AG04450 (cell line): ENCODE results near the gene RNASE8. TPM values are rescaled to one million over a fixed set of nuclear protein-coding genes. Genes with fewer than 3 reads are reported as not detected.

ENCODE experiments used
- CTCF ChIA-PET: fragments of 300-600, 350-600 bp; formaldehyde crosslinking; extraction: SDS; loops from one replicate; lab custom pipeline; 2022; ENCODE audit warnings: antibody characterized with exemption, inconsistent platforms; lab: Charles Lee
- POLR2A ChIA-PET: fragments of 350-600 bp; formaldehyde crosslinking; extraction: SDS; loops from one replicate; lab custom pipeline; 2021; ENCODE audit warnings: antibody characterized with exemption, inconsistent platforms; lab: Yijun Ruan, JAX
- DNase-seq: peaks from one replicate; pipeline ENCODE4 v3.0.0-alpha.2; 2011; ENCODE audit warnings: low read depth, low spot score
- H3K27ac ChIP-seq: one replicate; pipeline ENCODE4 v1.5.1; 2012; ENCODE audit warnings: low read depth, low read length, control low read depth
- H3K27me3 ChIP-seq: one replicate; pipeline ENCODE4 v1.6.0; 2012; ENCODE audit warnings: low read length; ENCODE audit not compliant: control insufficient read depth, insufficient read depth
- H3K4me3 ChIP-seq: 2 replicates; pipeline ENCODE4 v1.5.1; 2011; ENCODE audit warnings: mild to moderate bottlenecking, low read depth, low read length, control low read depth
- H3K9me3 ChIP-seq: 2 replicates; pipeline ENCODE4 v1.5.1; 2012; ENCODE audit warnings: low read length; ENCODE audit not compliant: control insufficient read depth, insufficient read depth
- CTCF ChIP-seq: IDR thresholded peaks from 2 replicates; pipeline ENCODE4 v1.5.1; 2011; ENCODE audit warnings: low read depth, low read length, control low read depth, inconsistent platforms
- polyA plus RNA-seq: library from polyadenylated mRNA; depleted of rRNA; stranded (reverse); fragments of >200 nt; gene quantifications from 2 replicates; pipeline ENCODE4 v1.2.3, GENCODE V29; 2011

Gene RNASE8
- polyA plus RNA-seq, 1 experiment: not detected

DNA sequence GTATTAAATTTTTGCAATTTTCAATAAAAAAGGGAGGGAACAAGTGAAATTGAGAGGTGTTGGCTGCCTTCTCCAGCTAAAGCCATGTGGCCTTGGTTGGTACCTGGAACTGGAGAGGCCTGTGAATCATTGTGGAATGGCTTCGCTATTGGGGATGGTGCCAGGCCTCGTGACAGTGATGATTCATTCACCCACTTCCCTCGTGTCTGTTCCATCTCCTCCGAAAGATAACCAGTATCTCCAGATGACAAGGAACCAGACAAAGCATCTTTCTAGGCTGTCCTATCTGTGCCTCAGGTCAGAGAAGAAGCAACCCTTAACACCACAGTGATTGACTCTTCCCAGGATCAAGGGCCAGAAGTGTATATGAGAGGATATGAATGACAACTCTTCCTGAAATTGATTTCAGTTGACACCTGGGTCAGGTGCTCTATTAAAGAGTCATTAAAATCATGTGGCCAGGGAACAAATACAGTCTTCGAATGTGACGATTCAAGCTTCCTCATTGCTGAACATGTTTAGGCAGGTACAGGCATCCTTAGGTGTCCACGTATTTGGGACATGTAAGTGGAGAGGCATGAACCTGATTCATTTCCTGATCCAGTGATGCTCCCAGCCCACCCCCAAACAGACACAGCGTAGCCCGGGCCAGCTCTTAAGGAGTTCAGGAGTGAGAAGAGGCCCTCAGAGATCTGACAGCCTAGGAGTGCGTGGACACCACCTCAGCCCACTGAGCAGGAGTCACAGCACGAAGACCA is 15.8 kb upstream of the RNASE8 start, which contains the start of gene RNASE7:
Gene RNASE7, plus strand, starts transcription at position 687 of the 758 bp plus-strand sequence. CDS start 631 bp downstream, outside the sequence.
- no peak for DNase-seq
- H3K9me3 ChIP-seq: no peaks in the 10 kb centered on the region
- H3K27me3 ChIP-seq: peaks cover 23% of the 10 kb centered on the region
- ChIA-PET CTCF (interaction anchor here (0.5 to 4.0 kb wide), 5 partner anchors 25 to 183 kb away, joined by 3 to 170 read pairs (median 18); no protein-coding TSS in a partner anchor), POLR2A (no interaction called here)
- no peak for TF ChIP-seq CTCF
- H3K4me3 ChIP-seq: no peak within 1 kb of the TSS
- H3K27ac ChIP-seq: no peak within 1 kb of the TSS

- ChIA-PET POLR2A (no interaction called here), CTCF (interaction anchor here (0.5 to 2.2 kb wide), 5 partner anchors 28 to 61 kb away, joined by 3 to 22 read pairs (median 7); no protein-coding TSS in a partner anchor)
- Histone ChIP-seq H3K27me3 (peaks cover 21% of the 10 kb centered on the region), H3K4me3 (no peak overlapping the region), H3K27ac (no peak overlapping the region), H3K9me3 (no peaks in the 10 kb centered on the region)
- TF ChIP-seq CTCF: no peak
- no peak for DNase-seq
Measured at GRCh38 chr14:21042918-21043317, 14.7 kb upstream of the RNASE8 start.

- ChIA-PET CTCF (interaction anchor here (0.8 to 2.2 kb wide), 7 partner anchors 25 to 73 kb away, joined by 3 to 22 read pairs (median 3); no protein-coding TSS in a partner anchor), POLR2A (no interaction called here)
- H3K4me3 ChIP-seq: no peak overlapping the region
- TF ChIP-seq CTCF: no peak
- peaks cover 21% of the 10 kb centered on the region for H3K27me3 ChIP-seq
- H3K9me3 ChIP-seq: no peaks in the 10 kb centered on the region
- DNase-seq: no peak
- no peak overlapping the region for H3K27ac ChIP-seq
Measured at GRCh38 chr14:21043387-21043973, 14.1 kb upstream of the RNASE8 start.

DNA sequence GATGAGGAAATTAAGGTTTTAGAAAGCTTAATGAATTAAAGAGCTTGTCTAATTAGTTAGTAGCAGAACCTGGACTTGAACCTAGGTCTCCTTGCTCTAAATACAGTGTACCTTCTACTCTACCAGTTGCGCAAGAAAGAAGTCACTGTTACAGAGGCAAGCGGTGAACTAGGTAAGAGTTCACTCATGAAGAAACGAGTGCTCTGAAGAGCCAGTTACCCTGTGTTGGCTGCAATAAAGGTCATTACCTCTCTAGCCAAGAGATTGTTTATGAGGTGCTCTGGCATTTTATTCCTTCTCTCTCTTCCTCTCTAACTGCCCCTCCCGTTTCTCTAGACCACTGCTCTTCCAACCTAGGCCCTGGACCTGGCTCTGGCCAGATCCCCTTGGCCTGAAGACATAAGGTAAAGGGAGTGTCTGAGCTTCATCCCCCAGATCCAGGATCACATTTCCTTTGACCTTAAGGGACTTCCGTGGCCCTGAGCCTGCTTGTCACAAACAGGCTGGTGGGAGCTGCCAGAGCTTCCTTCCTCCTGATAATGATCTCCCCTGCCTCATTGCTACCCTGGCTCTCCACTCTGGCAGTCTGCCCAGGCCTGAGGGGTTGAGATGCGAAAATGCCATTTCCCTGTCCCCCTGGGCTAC is 13.5 kb upstream of the RNASE8 start:
- Histone ChIP-seq H3K9me3 (no peaks in the 10 kb centered on the region), H3K27me3 (peaks cover 21% of the 10 kb centered on the region), H3K4me3 (no peak overlapping the region), H3K27ac (no peak overlapping the region)
- ChIA-PET POLR2A (no interaction called here), CTCF (interaction anchor here (0.8 to 2.2 kb wide), 7 partner anchors 24 to 73 kb away, joined by 3 to 22 read pairs (median 3); no protein-coding TSS in a partner anchor)
- no peak for TF ChIP-seq CTCF
- no peak for DNase-seq
